Adrenal gland (tissue), 5 donors: ENCODE measurements around the gene CXCL9.

ENCODE experiments used
- CTCF ChIP-seq, 6 experiments: fragments of 450-650 bp in 4 of 6; fragments of 200-600 bp in 2 of 6; sonication (generic) in 1 of 6; IDR thresholded peaks; 1 replicate in 5 of 6; 2 replicates in 1 of 6; pipeline versions ENCODE4 v1.5.1 to v1.8.0; 2016 to 2021; ENCODE audit warnings: antibody characterized with exemption in 6 of 6, mild to moderate bottlenecking in 2 of 6, moderate library complexity in 1 of 6
- POLR2A ChIP-seq, 2 donors: fragments of 450-650 bp; IDR thresholded peaks; one replicate each; pipeline ENCODE4 v1.6.1; 2017; ENCODE audit warnings: antibody characterized with exemption in 2 of 2, mild to moderate bottlenecking in 2 of 2, moderate library complexity in 1 of 2
- donor health status: DM: no; HTN: no; CAD: no.

- TF ChIP-seq CTCF (IDR thresholded peaks at IDR 0.05) (no peak), POLR2A (IDR thresholded peaks at IDR 0.05) (no peak)
Observed at GRCh38 chr4:76002176-76002575, 5.1 kb downstream of the CXCL9 start.
